Measurements from ENCODE around the gene TCN2.
"Not testable (repeated sequence)": the region's sequence is repeated elsewhere in the genome, so short reads cannot be mapped to it uniquely, and the experiment has no call there.

TCN2 gene

DNA sequence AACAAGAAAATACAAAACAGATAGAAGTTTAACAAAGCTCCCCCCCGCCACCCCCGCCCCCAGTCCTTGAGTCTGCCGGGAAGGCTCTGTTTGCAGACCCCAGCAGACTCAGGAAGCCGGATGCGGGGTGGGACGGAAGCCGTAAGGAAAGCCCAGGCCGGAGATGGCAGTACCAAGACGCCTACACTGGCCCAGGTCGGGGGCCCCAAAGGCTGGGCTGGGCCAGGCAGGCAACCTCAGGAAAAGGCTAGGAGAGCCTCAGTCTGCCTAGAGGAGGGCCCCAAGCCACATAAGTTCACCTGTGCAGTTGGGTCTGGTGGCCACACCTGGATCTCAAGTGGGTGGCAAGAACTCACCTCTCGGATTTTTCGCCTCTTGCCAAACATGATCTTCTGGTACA lies 28.5 kb upstream of the TCN2 start:
- DNase-seq (ENCODE audit: low spot score): no peak

DNA sequence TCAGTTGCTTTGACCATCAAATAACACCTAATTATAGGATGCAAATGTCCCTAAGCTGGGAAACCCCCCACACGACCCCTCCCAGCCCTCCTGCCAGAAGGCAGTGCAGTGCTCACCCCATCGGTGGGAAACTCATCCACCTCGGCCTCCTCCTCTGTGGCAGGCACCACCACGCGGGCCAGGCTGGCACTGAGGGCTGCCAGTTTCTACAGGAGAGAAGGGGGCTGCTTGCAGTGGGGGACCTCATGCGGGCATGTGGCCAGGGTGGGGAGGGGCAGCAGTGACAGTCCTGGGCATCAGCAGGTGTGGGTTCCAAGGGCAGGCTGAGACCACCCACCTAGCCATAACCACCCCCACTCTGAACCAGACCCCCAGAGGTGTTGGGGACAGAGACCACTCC lies 26.1 kb upstream of the TCN2 start:
- no peak for DNase-seq (ENCODE audit: low spot score)

- no peak for DNase-seq (ENCODE audit: low spot score)
Observed at GRCh38 chr22:30582051-30582450, 24.9 kb upstream of the TCN2 start.

GRCh38 chr22:30582788-30583545 lies 24.0 kb upstream of the TCN2 start:
- no peak for DNase-seq (ENCODE audit: low spot score)

DNA sequence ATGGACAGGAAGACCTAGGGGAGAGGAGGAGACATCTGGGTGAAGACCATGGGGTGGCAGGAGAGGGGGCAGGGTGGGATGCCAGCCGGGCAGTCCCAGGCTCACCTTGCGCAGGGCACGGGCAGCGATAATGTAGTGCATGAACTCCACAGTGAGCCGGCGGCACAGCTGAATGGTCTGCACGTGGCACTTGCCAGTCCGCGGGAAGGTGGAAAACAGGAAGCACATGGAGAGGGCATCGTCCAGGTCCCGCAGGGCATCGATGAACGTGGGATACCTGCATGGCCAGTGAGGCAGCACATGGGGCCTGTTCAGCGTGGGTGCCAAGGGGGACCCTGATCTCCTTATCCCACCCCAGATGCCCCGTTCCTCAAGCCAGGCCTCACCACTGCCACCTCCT lies 22.5 kb upstream of the TCN2 start:
- no peak for DNase-seq (ENCODE audit: low spot score)

DNA sequence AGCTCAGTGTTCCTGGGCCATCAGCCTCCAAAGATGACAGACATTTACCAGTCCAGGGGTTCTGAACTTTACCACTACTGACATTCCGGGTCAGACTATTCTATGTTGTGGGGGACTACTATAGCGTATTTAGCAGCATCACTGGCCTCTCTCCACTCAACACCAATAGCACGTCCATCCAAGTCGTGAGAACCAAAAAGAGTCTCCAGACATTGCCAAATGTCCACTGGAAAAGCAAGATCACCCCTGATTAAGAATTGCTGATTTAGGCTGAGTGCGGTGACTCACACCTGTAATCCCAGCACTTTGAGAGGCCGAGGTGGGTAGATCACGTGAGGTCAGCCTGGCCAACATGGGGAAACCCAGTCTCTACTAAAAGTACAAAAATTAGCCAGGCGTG lies 20.6 kb upstream of the TCN2 start:
- no peak for DNase-seq (ENCODE audit: low spot score)

GRCh38 chr22:30591191-30591587 lies 15.8 kb upstream of the TCN2 start:
- DNase-seq (ENCODE audit: low spot score): no peak

- peak; percentile 92 for DNase-seq (ENCODE audit: low spot score)
Observed at GRCh38 chr22:30591588-30592359, 15.2 kb upstream of the TCN2 start, which contains the start of gene PES1. PES1 (minus strand) TSS chr22:30591910; CDS start chr22:30591833, 77 bp downstream.

- DNase-seq (ENCODE audit: low spot score): not testable (repeated sequence)
Observed at GRCh38 chr22:30592360-30592713, 14.6 kb upstream of the TCN2 start.

DNA sequence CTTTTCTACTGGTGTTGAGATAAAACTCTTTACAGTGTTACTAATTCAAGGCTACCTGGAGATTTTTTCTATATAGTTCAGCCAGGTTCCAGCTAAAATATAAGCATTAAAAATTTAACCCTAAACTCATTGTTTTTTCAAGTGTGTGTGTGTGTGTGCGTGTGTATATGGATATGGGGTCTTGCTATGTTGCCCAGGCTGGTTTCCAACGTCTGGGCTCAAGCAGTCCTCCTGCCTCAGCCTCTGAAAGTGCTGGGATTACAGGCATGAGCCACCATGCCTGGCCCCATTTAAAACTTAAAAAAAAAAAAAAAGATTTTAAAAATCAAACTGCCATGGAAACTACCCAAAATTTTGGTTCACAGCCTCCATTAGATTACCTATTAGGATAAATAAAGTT lies 10.8 kb upstream of the TCN2 start:
- DNase-seq (ENCODE audit: low spot score): no peak

DNA sequence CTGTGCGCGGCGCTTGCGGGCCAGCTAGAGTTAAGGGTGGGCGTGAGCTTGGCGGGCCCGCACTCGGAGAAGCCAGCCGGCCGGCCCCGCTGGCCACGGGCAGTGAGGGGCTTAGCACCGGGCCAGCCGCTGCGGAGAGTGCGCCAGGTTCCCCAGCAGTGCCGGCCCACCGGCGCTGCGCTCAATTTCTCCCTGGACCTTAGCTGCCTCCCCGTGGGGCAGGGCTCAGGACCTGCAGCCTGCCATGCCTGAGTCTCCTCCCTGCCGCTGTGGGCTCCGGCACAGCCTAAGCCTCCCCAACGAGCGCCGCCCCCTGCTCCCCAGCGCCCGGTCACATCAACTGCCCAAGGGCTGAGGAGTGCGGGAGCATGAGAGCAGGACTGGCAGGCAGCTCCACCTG lies 10.1 kb upstream of the TCN2 start:
- no peak for DNase-seq (ENCODE audit: low spot score)

- no peak for DNase-seq (ENCODE audit: low spot score)
Observed at GRCh38 chr22:30598986-30599385, 8.0 kb upstream of the TCN2 start.

DNA sequence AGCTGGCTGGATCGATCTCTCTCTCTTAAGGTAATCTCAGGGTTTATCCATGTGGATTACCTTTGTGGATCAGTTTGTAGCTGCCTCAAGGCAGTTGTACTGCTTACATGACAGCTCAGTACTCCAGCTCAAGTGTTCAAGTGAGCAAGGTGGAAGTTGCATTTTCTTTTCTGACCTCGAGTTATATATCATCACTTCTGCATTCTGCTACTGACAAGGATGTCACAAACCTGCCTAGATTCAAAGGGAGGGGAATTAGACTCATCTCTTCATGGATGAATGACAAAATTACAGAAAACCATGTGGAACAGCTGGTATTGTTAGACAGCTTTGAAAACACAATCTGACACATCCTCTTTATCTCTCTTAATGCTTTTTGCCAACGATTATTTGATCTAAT lies 6.1 kb upstream of the TCN2 start:
- DNase-seq (ENCODE audit: low spot score): no peak

DNA sequence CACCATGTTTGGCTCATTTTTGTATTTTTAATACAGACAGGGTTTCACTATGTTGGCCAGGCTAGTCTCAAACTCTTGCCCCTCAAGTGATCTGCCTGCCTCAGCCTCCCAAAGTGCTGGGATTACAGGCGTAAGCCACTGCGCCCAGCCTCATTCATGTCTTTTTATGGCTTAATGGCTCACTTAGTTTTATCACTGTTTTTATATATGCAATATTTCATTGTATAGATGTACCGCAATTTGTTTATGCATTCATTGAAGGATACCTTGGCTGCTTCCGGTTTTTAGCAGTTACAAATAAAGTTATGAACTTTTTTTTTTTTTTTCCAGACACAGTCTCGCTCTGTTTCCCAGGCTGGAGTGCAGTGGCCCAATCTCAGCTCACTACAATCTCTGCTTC lies 5.5 kb upstream of the TCN2 start:
- DNase-seq (ENCODE audit: low spot score): no peak

GRCh38 chr22:30602049-30602448 lies 4.9 kb upstream of the TCN2 start:
- no peak for DNase-seq (ENCODE audit: low spot score)

- no peak for DNase-seq (ENCODE audit: low spot score)
Observed at GRCh38 chr22:30603801-30604200, 3.2 kb upstream of the TCN2 start.

- no peak for DNase-seq (ENCODE audit: low spot score)
Observed at GRCh38 chr22:30604723-30605122, 2.3 kb upstream of the TCN2 start.

DNA sequence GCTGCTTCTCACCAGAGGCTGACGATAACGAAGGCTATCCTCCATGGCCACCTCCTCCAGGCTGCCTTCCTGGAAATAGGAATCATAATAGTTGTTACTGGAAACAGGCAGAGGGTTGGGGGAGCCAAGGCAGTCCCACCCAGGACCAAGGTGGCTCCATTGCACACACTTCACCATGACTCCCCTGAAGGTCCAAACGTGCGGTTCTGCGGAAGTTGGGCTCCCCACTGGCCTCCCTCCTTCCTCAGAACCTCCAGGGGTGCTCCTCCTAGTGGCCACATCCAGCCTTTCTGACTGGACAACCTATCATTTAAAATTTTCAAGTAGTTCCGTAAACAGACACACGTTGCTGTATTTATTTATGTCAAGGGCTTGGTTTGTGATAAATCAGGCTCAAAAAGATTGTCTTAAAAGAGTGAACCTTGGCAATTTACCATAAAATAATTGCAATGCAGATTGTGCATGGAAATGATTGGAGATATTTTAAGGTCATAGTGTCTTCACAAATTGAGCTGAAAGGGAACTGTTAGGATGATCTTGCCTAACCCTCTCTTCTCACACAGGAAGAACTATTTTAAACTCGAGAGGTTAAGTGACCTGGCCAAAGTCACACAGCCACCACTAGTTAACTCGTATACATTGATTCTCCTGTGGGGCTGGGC lies 1.4 kb upstream of the TCN2 start:
- peak; percentile 45 for DNase-seq (ENCODE audit: low spot score)

- no peak for DNase-seq (ENCODE audit: low spot score)
Observed at GRCh38 chr22:30607300-30607930, 441 bp downstream of the TCN2 start.

DNA sequence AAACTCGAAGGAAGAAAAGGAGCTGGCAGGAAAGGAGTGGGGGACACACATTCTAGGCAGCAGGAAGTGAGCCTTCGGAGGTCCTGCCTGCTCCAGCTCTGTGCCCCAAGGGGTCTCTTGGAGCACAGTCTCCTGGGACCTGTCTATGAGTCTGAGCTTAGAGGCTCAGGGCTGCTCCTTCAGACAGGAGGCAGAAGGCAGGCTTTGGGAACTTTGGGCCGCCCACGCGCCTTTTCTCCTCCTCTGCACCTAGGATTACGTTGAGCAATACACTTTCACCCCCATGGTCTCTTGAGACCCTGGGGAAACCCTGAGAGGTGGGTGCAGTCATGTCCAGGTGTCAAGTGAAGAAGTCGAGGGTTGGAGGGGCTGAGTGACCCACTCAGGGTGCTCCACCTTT lies 965 bp downstream of the TCN2 start:
- DNase-seq (ENCODE audit: low spot score): no peak

DNA sequence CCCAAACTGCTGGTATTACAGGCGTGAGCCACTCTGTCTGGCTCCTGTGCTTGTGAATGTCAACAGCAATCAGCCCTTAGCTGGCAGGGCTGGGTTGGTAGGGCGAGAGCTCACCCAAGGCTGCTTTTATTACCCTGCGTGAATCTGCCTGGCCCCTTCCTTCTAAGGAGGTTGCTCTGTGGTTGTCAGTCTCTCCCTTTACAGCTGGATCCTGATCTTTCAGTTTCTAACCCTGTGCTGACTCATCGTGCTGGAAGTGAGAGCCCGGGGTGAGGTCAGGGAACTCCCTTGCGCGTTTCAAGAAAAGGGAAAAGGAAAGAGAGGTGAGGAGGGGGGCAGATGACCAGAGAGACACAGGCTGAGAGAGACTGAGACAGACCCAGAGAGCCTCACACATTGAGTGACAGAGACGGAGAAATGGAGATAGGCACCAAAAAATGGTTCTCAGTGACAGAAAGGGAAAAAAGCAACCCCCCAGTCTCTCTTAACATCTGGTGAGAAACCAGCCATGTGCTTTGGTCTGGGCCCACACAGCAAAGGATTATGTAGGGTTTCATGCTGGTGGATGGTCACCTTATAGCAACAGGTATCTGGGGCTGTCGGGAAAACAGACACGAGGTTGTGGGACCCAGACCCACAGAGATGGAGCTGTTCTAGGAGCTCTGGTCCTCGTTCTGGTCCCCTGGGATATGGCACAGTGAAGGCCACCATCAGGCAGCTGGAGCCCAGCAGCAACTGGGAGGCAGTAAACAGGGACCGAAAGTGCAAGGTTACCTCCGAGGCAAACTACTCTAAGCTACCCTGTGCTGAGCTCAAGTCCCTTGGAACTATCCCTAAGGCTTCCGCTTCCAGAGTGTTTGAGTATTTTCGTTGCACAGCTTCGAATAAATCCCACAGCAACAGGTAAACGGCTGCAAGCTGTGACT lies 2.5 kb downstream of the TCN2 start:
- DNase-seq (ENCODE audit: low spot score): no peak

DNA sequence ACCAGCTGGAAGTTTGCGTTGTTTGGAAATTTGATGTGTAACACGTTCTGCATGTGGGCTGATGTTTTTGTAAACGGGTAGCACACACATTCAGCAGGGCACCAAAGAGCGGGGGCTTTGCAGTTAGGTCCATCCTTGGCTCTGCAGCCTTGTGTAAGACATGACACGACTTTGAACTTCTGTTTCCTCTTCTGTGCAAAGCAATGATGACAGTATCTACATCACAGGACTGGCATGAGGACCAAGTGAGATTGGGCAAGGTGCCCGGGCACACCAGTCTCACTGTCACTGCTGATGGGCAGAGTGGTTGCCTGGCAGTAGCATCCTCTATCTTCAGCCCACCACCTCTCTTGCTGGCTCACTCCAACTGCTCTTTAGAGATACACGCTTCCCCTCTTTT lies 3.3 kb downstream of the TCN2 start:
- DNase-seq (ENCODE audit: low spot score): no peak

Measured in HuH-7.5 (cell line).